AG04450 (cell line): ENCODE data around the gene SPANXN3. TPM values are rescaled to one million over a fixed set of nuclear protein-coding genes. Genes with fewer than 3 reads are reported as not detected.

Source experiments
- CTCF ChIA-PET: fragments of 300-600, 350-600 bp; formaldehyde crosslinking; extraction: SDS; loops from one replicate; lab custom pipeline; 2022; ENCODE audit warnings: antibody characterized with exemption, inconsistent platforms; lab: Charles Lee
- POLR2A ChIA-PET: fragments of 350-600 bp; formaldehyde crosslinking; extraction: SDS; loops from one replicate; lab custom pipeline; 2021; ENCODE audit warnings: antibody characterized with exemption, inconsistent platforms; lab: Yijun Ruan, JAX
- DNase-seq: peaks from one replicate; pipeline ENCODE4 v3.0.0-alpha.2; 2011; ENCODE audit warnings: low read depth, low spot score
- H3K27ac ChIP-seq: one replicate; pipeline ENCODE4 v1.5.1; 2012; ENCODE audit warnings: low read depth, low read length, control low read depth
- H3K27me3 ChIP-seq: one replicate; pipeline ENCODE4 v1.6.0; 2012; ENCODE audit warnings: low read length; ENCODE audit not compliant: control insufficient read depth, insufficient read depth
- H3K4me3 ChIP-seq: 2 replicates; pipeline ENCODE4 v1.5.1; 2011; ENCODE audit warnings: mild to moderate bottlenecking, low read depth, low read length, control low read depth
- H3K9me3 ChIP-seq: 2 replicates; pipeline ENCODE4 v1.5.1; 2012; ENCODE audit warnings: low read length; ENCODE audit not compliant: control insufficient read depth, insufficient read depth
- polyA plus RNA-seq: library from polyadenylated mRNA; depleted of rRNA; stranded (reverse); fragments of >200 nt; gene quantifications from 2 replicates; pipeline ENCODE4 v1.2.3, GENCODE V29; 2011; rRNA removed
- TF ChIP-seq, protein P1 (sequence below): IDR thresholded peaks from 2 replicates; pipeline ENCODE4 v1.5.1; 2011; ENCODE audit warnings: low read depth, low read length, control low read depth, inconsistent platforms

Gene SPANXN3
- polyA plus RNA-seq, 1 experiment: not detected

DNA sequence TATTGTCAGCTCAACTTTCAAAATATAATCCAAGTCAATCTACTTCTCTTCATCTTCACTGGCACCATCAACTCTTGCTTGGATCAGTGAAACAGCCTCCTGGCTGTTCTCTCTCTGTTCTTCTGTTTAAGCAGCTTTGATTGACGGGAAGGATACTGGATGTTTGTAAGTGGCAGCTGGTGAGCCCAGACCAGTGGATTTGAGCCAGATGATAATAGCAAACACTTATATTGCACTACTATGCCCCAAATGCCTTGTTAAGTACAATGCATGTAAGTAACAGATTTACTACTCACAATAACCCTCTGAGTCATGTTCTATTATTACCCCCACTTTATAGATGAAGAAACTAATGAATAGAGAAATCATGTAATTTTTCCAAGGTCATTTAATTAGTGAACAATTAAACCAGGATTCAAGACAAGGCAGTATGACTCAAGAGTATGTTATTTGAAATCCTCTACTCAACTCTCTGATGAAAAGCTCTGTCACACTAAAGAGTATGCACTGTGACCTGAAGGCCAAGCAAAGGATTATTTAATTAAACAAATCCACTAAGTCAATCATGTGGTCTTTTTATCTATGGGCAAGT, 44.8 kb downstream of the SPANXN3 start:
- POLR2A ChIA-PET: no interaction called here

DNA sequence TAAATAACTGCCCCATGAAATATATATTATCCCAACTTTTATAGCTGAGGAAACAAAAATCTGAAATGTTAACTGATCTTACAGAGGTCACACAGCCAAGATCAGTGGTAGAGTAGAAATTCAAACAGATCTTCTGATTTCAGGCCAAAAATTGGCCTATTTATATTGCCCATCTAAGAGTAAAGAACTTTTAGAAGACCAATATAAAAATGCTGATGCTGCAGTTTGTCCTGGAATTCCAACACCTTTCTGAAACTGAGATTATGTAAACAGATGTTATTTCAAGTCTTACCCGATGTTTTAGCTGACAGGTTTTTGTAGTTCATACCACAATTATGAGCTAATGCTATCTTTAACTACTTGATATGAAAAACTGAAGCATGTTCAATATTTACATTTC, 51.1 kb downstream of the SPANXN3 start:
- POLR2A ChIA-PET: no interaction called here
- H3K27ac ChIP-seq: no peak overlapping the region
- DNase-seq: no peak
- TF ChIP-seq, protein P1, sequence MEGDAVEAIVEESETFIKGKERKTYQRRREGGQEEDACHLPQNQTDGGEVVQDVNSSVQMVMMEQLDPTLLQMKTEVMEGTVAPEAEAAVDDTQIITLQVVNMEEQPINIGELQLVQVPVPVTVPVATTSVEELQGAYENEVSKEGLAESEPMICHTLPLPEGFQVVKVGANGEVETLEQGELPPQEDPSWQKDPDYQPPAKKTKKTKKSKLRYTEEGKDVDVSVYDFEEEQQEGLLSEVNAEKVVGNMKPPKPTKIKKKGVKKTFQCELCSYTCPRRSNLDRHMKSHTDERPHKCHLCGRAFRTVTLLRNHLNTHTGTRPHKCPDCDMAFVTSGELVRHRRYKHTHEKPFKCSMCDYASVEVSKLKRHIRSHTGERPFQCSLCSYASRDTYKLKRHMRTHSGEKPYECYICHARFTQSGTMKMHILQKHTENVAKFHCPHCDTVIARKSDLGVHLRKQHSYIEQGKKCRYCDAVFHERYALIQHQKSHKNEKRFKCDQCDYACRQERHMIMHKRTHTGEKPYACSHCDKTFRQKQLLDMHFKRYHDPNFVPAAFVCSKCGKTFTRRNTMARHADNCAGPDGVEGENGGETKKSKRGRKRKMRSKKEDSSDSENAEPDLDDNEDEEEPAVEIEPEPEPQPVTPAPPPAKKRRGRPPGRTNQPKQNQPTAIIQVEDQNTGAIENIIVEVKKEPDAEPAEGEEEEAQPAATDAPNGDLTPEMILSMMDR: no peak
- no peaks in the 10 kb centered on the region for H3K27me3 ChIP-seq
- H3K4me3 ChIP-seq: no peak overlapping the region
- CTCF ChIA-PET: no interaction called here
- H3K9me3 ChIP-seq: peaks cover 4% of the 10 kb centered on the region; the same call in 1 of the 2 replicates

More for the DNA sequence above, 44.8 kb downstream of the SPANXN3 start:
- H3K27me3 ChIP-seq: no peaks in the 10 kb centered on the region
- H3K4me3 ChIP-seq: no peak overlapping the region
- no peak for DNase-seq
- CTCF ChIA-PET: no interaction called here
- H3K27ac ChIP-seq: no peak overlapping the region
- TF ChIP-seq, protein P1: no peak
- H3K9me3 ChIP-seq: no peaks in the 10 kb centered on the region

DNA sequence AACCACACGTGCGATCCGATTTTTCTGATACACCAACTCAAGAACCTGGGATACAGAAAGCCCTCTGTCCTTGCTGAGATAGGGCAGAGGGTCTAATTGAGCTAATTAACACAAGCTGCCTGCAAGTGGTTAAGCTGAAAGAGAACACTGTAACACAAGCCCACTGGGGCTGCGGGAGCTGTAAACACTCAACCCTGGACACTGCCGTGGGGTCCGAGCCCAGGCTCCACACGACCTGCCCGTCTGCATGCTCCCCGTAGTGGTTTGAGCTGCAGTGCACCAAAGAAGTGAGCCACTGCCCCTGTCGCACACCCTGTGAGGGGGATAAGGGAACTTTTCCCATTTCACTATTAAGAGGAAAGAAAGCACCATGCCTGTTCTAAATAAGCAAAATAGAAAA, 54.6 kb downstream of the SPANXN3 start:
- DNase-seq: no peak
- Histone ChIP-seq H3K27ac (no peak overlapping the region), H3K4me3 (no peak overlapping the region), H3K9me3 (peaks cover 4% of the 10 kb centered on the region; the same call in 1 of the 2 replicates), H3K27me3 (no peaks in the 10 kb centered on the region)
- POLR2A ChIA-PET: no interaction called here
- TF ChIP-seq, protein P1: no peak
- CTCF ChIA-PET: no interaction called here

DNA sequence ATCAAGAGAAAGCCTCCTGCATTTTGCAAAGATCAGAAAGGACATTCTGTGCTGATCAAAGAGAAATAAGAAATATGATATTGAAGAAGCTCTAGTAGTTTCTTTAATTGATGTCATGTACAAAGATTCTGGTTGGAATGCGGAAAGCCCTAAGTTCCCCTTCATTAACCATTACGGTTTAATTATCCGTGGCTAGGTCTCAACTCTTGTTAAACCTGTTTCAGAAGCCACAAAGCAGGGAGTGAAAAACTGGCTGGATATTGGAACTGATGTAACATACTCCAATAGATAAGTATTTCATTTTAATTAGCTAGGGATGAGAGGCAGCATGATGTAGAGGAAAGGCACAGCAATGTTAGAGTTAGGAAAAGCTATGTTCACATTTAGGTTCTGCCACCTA, 55.7 kb downstream of the SPANXN3 start:
- peaks cover 4% of the 10 kb centered on the region; the same call in 1 of the 2 replicates for H3K9me3 ChIP-seq
- TF ChIP-seq, protein P1: no peak
- no peak overlapping the region for H3K27ac ChIP-seq
- ChIA-PET POLR2A (no interaction called here), CTCF (no interaction called here)
- DNase-seq: no peak
- H3K27me3 ChIP-seq: no peaks in the 10 kb centered on the region
- H3K4me3 ChIP-seq: no peak overlapping the region

Other genes starting within 250 kb of the SPANXN3 start
- gene SLITRK4, start 118.6 kb upstream of the SPANXN3 start, polyA plus RNA-seq: not detected in 2 replicates
- gene SPANXN2, start 203.3 kb upstream of the SPANXN3 start, polyA plus RNA-seq: not detected in 2 replicates